ENCODE results near the gene IFITM2.
"Not testable (repeated sequence)": the region's sequence is repeated elsewhere in the genome, so short reads cannot be mapped to it uniquely, and the experiment has no call there.

IFITM2 gene

GRCh38 chr11:281486-282161 lies 26.0 kb upstream of the IFITM2 start:
- no peak for DNase-seq (ENCODE audit: low spot score)

GRCh38 chr11:282171-282570 lies 25.4 kb upstream of the IFITM2 start:
- DNase-seq (ENCODE audit: low spot score) = no peak

GRCh38 chr11:282630-283360 lies 24.8 kb upstream of the IFITM2 start:
- DNase-seq (ENCODE audit: low spot score) = no peak

- DNase-seq (ENCODE audit: low spot score) = no peak
Observed at GRCh38 chr11:283405-284104, 24.1 kb upstream of the IFITM2 start.

- no peak for DNase-seq (ENCODE audit: low spot score)
Observed at GRCh38 chr11:284105-285020, 23.3 kb upstream of the IFITM2 start.

- DNase-seq (ENCODE audit: low spot score) = no peak
Observed at GRCh38 chr11:285021-285893, 22.4 kb upstream of the IFITM2 start.

GRCh38 chr11:285894-286220 lies 21.8 kb upstream of the IFITM2 start:
- no peak for DNase-seq (ENCODE audit: low spot score)

- not testable (repeated sequence) for DNase-seq (ENCODE audit: low spot score)
Observed at GRCh38 chr11:286977-287820, 20.4 kb upstream of the IFITM2 start.

- DNase-seq (ENCODE audit: low spot score) = no peak
Observed at GRCh38 chr11:287821-288477, 19.7 kb upstream of the IFITM2 start.

GRCh38 chr11:288478-289397 lies 18.9 kb upstream of the IFITM2 start, which contains the start of gene PGGHG:
TSS of gene PGGHG (plus strand) at chr11:289126. CDS start at chr11:289817, 691 bp downstream.
- DNase-seq (ENCODE audit: low spot score) = no peak

- DNase-seq (ENCODE audit: low spot score) = no peak
Observed at GRCh38 chr11:289398-289711, 18.3 kb upstream of the IFITM2 start.

- DNase-seq (ENCODE audit: low spot score) = no peak
Observed at GRCh38 chr11:289712-290620, 17.6 kb upstream of the IFITM2 start.

GRCh38 chr11:290621-291231 lies 16.9 kb upstream of the IFITM2 start:
- DNase-seq (ENCODE audit: low spot score) = no peak

- DNase-seq (ENCODE audit: low spot score) = no peak
Observed at GRCh38 chr11:291281-292210, 16.1 kb upstream of the IFITM2 start.

Measured in SK-N-DZ (cell line).